DLD1 (cell line): ENCODE results near the gene RERE.

Experiments used
- in situ Hi-C: cut with HindIII; loops from 2 replicates; pipeline ENCODE4 v1.10.0; 2017; ENCODE audit warnings: low sequenced_read_pairs

Gene RERE

DNA sequence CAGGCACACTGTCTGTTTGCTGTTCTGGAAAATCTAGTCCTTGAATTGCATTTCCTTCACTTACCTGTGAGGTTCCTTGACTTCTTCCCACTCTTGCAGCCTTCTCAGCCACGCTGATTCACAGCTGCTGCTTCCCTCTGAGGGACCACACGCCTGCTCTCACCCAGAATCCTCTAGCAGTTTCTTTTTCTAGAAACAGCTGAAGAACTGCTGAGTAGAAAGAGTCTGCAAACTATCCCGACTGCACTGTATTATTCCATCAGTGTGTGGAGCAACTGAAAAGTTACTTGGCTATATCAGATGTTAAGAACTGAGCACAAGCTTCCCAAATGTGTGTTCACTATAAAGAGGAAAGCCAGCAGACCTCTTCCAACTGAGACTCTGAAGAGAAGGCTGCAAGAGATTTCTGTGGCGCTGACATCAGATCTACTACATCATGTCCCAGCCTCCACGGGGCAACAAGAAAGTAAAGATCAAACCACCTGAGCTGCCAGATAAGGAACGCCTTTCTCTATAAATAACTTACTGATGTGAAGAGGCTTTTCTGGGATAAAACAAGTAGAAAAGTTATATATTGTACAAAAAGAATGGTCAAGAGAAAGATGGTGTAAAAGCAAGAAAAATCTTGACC is 226.6 kb downstream of the RERE start:
- in situ Hi-C loops: no loop called here

DNA sequence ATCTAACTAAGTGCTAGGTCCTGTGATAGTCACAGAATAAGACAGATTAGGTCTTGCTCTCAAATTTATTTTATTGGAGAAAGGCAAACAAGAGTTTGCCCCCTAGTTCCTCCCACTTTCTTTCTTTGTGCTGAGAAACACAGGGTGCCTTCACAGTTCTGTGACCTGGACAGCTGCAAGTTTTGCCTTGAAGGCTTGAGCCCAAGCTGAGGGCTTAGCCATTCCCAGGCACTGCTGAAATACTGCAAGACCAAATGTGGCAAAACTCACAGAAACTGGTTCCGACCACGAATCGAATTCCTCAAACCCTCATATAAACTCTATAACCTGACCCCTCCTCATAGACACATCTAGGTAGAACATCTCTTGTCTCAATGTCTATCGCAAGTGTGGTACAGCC is 227.9 kb downstream of the RERE start:
- in situ Hi-C loops: no loop called here

DNA sequence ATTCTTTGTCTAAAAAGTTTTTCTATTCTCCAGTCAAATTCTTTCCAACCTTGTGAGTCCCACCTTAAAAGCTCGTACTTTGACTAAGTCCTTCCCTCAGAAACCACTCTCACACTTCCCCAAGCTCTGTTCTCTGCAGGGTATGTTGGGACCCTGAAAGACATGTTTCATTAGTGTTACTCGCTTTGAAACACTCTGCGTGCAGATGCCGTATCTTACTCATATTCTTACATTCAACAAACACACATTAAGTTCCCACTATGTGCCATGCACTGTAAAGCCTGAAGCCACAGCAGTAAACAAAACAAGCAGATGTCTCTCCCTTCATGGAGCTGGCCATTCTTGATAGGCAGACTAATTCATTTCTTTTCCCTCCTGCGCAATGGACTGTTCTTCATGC is 229.7 kb downstream of the RERE start:
- in situ Hi-C loops: no loop called here

DNA sequence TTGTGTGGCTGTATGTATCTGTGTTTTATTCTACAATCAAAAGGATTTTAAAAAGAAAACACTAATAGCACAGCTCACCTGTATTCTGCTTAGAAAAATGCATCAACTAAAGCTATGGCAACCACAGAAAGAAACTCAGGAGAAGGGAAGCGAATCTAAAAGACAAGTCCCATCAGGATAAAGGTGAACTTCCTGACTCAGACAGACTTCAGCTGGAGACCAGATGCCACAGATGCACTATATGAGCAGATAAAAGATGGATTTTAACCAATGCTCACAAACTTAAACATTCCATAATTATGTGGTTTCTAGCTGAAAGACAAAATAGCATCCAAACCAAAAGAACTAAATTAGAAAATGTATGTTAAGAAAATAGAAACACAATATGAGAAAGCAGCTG is 231.0 kb downstream of the RERE start:
- in situ Hi-C loops: no loop called here

DNA sequence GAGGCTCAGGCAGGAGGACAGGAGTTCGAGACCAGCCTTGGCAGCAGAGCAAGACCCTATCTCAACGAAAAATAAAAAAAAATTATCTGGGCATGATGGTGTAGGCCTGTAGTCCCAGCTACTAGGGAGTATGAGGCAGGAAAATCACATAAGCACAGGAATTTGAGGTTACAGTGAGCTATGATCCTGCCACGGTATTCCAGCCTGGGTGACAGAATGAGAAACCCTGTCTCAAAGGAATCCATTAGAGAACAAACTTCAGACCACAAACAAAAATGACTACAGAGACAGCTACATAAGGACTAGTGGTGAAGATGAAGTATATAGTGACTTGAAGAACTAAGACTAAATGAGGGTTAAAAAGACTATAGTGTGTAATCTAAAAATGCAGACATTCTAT is 233.1 kb downstream of the RERE start:
- in situ Hi-C loops: no loop called here

DNA sequence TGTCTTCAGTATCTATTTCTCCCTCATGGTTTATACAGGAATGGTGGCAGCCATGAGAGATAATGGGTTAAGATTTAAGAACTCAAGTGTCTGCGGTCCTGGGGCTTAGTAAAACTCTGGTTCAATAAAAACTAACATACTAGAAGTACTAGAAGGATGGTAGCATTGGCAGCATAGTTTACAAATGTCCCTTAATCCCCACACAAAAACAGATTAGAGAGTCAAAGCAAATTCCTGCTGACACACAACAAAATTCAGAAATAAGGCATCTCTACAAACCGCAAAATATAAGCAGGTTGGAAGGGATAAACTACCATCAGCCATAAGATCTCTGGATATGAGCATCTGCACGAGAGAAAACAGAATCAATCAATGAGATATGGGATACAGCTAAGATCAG is 234.4 kb downstream of the RERE start:
- in situ Hi-C loops: no loop called here

DNA sequence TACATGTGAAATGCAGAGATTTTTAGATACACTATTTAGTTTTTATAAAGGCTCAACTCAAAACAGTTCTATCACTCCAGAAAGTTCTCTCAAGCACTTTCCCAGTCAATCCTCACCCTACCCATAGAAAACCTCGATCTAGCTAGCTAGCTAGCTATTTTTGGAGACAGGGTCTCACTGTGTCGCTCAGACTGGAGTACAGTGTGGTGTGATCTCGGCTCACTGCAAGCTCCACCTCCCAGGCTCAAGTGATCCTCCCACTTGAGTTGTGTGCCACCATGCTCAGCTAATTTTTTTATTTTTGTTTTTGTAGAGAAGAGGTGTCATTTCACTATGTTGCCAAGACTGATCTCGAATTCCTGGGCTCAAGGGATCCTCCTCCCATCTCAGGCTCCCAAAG is 236.9 kb downstream of the RERE start:
- in situ Hi-C loops: no loop called here

DNA sequence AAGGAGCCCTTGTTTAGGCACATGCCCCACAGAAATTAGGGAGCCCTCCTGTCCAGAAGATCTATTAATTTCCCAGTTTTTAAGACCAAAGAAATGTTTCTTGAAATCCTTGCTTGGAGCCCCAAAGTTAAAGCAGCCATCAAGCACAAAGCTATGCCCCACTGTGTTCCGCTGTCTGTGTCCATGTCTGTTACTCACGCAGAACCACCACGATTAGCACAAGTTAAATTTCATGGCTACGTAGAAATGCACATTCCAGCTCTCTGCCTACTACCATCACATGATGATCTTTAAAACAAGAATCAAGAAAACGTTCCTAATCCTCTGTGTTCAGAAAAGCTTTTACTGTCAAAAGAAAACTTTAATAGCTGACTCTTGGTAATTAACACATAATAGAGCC is 238.5 kb downstream of the RERE start:
- in situ Hi-C loops: no loop called here

DNA sequence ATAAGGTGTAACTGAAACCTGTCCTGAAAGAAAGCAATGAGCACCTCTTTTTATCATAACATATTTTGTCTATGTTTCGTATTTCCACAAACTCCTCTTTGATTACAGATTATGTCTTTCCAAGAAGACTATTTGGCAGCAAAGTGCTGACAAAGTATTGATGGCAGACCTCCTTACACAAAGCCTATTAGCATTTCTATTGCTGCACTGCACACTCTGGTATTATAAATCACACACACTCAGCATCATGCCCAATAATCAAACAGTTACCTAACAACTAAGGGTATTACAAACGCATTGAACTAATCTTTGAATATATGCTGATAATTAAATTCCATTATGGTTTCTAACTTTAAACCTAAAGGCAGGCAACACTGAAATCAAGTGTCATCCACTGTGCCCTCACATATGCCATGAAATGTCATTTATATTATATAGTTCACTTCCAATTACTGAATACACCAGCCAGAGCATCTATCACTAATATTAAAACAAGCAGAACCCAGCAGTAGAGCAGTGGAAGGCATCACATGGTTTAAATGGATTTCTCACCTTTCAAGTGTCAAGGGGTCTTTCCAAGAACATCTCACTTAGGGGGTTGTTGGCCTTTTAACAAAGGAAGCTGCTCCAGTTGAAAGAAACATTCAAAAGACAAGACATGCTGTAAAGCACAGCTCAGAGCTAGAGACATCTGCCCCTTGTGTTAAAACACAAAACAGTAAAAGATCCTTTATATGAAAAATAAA is 239.1 kb downstream of the RERE start:
- in situ Hi-C loops: no loop called here

DNA sequence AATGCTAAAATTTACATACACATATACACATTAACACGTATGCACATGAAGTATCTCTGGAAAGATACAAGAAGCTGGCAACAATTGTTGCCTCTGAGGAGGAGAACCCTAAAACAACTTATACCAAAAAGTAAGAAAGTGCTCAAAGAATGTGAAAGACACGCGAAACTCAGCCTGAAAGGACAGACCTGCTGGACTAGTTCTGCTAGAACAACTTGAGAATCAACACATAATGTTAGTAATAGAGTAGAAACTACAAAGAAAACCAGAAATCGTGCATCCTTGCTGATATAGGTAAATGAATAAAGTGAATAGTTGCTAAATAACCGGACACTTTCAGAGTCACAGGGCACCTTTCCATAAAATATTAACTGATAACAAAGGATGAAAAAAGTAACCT is 242.5 kb downstream of the RERE start:
- in situ Hi-C loops: loop anchor here (25.0 kb wide), 1 partner anchor 162 kb away; no protein-coding TSS in a partner anchor

DNA sequence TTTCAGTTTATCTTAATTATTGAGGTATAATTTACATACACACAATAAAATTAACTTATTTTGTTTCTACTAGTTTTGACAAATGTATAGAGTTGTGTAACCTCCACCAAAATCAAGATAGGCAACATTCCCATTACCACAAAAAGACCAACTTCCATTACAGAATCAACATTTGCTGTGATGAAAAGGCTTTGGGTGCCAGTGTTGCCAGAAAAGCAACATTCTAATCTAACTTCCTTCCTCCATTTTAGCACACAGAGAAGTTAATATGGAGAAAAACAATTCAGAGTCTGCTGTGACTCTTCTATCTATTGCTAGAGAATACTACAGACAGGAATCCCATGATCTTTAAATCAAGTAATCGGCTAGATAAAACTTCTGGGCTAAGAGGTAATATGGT is 245.3 kb downstream of the RERE start:
- in situ Hi-C loops: loop anchor here (25.0 kb wide), 1 partner anchor 165 kb away; no protein-coding TSS in a partner anchor

DNA sequence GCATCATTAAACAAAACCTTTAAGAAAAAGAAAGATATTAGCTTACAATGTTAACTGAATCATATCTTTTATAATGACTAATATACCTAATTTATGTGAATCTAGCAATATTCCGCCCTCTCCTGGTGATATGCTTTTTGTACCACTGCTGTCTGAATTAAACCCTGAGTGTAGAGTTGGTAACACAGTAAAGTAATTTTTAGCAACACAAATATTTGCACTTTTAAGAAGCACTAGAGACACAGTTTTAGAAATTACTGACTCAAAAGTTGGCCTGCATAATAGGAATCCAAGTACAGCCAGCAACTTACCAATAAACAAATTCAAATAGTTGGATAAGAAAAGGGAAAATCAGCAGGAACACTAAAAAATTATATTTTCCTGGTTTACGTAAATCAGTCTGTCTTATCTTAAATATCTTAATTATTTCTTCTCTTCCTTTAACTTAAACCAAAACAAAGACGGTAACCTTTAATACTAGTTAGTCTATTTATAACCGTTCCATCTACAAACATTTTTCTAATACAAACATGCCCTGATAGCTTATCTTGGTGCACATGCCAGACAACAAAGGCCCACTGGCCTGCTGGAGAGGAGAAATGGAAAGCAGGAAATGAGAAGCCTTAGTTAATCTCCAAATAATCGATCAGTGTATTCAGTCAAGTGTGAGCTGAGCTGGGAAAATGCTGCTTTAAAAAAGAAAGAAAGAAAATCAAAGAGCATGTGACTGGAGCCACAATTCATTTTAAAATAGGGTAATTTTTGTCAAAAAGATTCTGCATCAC is 246.0 kb downstream of the RERE start:
- in situ Hi-C loops: loop anchor here (25.0 kb wide), 1 partner anchor 166 kb away; no protein-coding TSS in a partner anchor

DNA sequence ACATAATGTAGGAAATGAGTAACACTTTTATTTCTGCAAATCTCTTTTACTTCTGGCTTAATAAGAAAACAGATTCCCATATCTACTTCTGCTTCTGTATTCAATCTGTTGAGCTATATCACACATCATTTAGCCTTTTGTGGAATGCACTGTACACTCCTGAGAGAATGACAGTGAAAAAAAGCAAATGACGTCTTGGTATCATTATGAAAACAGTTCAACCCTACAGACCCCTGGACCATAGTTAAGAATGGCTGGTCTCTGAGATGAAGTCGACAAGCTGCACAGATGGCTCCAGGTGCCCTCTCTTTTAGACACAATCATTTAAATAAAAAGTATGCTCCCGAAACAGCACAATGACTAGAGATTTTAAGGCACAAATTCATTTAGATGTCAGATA is 247.0 kb downstream of the RERE start:
- in situ Hi-C loops: loop anchor here (25.0 kb wide), 1 partner anchor 167 kb away; no protein-coding TSS in a partner anchor

DNA sequence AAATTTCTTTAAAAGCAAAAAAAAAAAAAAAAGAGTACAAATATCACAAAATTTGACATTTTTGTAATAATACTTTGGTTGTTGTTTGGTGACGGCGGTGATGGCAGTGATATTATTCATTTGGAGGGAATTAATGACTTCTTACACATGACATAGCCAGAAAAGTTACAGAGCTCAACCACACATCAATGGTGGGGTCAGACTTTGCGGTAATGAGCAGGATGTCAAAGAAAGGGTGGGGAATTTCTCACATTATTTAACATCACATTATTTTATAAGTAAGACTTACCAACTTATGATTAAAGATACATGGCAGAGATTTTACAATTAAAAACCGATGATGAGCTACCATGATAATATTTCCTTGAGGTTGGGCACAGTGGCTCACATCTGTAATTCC is 248.2 kb downstream of the RERE start:
- in situ Hi-C loops: loop anchor here (25.0 kb wide), 1 partner anchor 168 kb away; no protein-coding TSS in a partner anchor

DNA sequence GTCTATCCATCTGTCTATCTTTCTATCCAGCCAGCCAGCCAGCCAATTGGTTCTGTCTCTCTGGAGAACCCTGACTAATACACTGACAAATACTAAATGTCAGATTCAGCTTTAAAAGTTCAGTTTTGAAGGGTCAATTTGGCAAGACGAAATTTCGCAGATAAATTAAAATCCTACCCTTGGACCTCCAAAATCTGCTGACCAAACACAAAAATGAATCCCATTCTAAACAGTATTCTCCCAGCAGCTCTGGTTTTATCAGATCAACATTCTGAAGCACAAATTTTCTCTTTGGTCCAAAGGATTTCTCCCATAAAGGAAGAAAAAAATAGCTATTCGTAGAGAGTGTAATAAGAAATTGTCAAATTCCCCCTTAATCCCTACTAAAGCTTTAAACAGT is 248.6 kb downstream of the RERE start:
- in situ Hi-C loops: loop anchor here (25.0 kb wide), 1 partner anchor 168 kb away; no protein-coding TSS in a partner anchor

DNA sequence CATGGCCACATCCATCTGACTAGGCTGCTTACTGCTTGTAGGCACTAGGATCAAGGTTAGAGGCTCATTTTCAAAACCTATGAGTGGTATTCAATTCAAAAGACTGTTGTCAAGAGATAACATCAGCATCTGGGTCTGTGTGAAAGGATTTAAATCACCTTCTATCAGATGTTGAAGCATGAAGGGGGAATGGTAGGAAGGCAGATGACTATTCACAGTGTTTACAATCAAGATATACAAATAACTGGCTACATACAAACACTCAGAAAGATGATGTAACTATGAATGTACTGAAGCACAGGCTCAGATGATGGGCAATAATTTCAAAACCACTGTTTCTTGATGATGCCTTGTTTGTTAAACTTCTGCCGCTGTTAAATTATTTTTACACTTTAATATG is 250.3 kb downstream of the RERE start:
- in situ Hi-C loops: loop anchor here (25.0 kb wide), 1 partner anchor 170 kb away; no protein-coding TSS in a partner anchor

DNA sequence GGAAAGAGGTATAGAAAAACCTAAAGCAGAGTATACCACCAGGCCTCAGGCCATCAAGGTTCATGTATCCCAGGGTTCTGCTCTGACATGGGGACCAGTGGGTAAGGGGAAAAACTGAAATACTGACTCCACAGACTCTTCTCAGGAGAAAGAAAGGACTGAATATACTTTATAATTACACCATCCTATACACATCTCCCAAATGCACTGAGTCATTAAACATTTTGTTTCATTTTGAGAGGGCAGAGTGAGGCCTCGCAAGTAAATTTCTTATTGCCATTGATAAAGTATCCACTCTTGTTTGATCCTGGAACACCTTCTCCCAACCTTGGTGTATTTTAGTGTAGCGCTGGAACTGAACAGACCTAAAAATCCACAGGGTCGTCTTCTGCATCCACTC is 251.6 kb downstream of the RERE start:
- in situ Hi-C loops: loop anchor here (25.0 kb wide), 1 partner anchor 171 kb away; no protein-coding TSS in a partner anchor

DNA sequence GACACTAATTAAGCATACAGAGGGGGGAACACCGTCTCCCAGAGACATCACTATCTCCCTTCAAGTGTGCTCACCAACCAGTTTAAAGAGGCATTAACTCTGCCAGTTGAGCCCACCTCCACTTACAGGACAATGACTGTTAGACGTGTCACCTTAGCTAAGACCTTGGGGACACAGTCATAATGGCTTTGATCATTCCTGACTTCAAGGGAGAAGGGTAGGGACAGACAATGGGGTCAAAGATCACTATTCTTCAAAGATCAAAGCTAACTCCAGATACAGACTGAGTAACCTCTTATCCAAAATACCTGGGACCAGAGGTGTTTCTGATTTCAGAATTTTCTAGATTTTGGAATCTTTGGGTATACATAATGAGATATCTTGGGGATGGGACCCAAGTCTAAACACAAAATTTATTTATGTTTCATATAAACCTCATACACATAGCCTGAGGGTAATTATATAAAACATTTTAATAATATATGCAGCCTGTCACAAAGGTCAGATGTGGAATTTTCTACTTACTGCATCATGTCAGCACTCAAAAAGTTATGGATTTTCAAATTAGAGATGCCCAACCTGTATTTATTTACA is 253.4 kb downstream of the RERE start:
- in situ Hi-C loops: loop anchor here (25.0 kb wide), 1 partner anchor 173 kb away; no protein-coding TSS in a partner anchor

DNA sequence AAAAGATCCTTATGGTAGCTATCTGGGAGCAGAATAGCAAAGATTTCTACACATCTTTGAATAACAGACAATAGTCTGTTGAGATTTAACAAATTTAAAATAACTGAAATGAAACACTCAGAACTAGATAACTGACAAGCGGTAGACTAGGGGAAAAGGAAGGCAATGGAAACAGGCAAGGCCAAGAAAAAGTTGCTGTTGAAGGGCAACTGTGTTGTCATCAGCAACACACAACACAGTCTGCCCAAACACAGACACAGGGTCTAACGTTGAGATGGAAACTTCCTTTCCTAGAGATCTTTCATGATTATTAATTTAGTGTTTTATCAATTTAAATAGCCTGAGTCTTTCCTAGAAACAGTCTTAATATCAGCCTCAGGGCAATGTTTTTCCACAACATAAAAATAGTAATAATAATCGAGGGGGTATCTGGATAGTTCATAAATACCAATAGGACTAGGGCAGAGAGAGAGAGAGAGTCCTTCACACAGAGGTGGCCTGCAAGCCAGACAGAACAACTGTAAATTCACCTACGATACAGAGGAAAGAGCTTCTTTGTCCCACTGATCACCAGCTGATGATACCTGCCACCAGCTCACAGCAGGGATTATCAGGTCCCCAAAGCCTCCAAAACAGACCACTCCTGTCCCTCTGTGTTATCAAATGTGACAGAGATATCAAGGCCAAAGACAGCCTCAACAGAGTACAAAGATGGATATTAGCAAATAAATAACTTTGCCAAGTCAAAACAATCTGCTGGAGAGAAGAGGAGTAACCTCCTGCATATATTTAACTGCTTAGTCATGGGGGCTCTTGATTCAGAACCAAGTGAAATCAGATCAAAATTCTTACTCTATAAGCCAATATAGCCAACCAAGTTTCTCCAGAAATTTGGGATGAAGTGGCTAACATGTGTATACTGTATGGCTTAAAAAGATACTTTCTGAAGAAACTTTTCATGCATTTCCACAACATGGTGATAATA is 254.3 kb downstream of the RERE start:
- in situ Hi-C loops: loop anchor here (25.0 kb wide), 1 partner anchor 174 kb away; no protein-coding TSS in a partner anchor

DNA sequence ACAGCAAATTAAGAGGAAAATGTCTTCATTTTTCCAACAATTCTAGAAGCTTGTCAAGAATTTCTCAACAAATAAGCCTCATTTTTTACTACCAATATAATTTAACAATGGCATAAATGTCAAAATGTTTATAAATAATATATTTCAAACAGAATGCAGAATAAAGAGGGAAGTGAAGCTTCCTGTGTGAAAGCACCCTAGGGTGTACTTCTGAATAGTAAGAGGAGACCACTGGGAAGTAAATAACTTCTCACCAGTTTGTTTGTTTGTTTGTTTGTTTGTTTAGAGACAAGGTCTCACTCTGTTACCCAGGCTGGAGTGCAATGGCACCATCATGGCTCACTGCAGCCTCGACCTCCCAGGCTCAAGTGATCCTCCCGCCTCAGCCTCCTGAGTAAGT is 255.2 kb downstream of the RERE start:
- in situ Hi-C loops: loop anchor here (25.0 kb wide), 1 partner anchor 175 kb away; no protein-coding TSS in a partner anchor
